Measurements from ENCODE around the gene TCF19.

GRCh38 chr6:31170987-31171671 lies 12.7 kb downstream of the TCF19 start:
- no peak for TF ChIP-seq CTCF (conservative IDR thresholded peaks at IDR 0.05; ENCODE audit: low read depth, low read length)
- TF ChIP-seq EZH2 (IDR thresholded peaks at IDR 0.05; ENCODE audit: borderline replicate concordance, low read depth, low read length, poor library complexity, severe bottlenecking) = no peak

Data from A673 (cell line).